ENCODE measurements around the gene PIR.

Gene PIR

DNA sequence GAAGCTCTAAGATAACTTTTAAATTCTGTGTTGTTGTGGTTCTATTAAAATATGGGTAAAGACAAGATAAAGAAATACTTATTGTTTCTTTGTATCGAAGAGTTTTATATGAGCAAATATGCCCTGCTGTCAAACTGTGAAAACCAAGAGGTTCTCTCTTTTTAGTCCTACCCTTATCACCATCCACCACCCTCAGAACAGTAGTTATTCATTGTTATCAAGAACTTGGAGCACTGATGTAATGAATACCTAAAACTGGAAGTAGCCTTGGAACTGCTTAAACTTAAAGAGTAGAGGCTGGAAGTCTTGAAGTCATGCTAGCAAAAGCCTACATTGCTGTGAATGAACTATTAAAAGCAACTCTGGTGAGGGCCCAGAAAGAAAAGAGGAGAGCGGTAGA is 9.2 kb downstream of the PIR start:
- no peak for DNase-seq

DNA sequence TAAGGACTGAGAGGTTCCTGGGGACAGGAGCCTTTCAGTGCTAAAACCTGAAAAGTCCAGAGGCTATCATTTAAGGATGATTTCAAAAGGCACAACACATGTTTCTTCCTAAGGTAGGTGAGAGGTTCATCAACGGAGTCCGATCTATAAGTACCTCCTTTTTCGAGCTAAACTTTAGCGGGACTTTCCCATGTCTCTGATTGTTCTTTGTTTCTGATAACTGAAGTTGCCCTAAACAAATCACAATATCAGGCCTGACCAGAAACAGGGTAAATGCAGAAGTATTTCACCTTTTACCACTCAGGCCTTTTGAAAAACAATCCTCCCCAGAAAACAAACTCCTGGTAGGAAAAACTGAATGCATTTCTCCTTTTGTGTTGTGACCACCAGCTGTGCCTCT is 17.6 kb downstream of the PIR start:
- DNase-seq = no peak

DNA sequence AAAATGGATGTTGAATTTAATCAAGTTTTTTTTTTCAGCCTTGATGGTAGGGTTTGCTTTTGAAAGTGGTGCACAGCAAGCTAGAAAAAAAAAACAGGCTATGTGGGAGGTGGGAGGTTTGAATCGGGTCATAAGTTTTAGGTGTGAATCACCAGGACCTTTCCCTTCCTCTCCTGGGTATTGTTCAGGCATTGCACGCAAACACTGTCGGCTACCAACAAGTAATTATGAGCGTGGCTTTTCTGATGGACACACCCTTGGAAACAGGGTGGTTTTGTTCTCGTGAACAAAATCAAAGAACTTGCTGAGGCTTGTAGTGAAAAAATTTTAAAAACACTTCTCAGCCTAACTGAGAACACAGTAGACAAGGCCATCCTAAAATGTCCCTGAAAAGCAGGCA is 18.1 kb downstream of the PIR start:
- DNase-seq = no peak

DNA sequence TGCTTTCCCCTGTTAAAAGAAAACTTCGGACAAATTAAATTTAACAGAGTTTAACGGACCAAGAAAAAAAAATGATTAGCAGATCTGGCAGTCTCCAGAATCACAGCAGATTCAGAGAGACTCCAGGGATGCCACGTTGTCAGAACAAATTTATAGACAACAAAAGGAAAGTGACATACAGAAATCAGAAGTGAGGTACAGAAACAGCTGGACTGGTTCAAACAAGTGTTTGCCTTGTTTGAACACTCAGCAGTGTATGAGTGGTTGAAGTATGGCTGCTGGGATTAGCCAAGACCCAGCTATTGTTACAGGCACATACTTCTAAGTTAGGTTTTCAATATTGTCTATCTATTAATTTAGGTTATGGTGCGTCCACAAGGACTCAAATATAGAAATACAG is 19.1 kb downstream of the PIR start:
- no peak for DNase-seq

DNA sequence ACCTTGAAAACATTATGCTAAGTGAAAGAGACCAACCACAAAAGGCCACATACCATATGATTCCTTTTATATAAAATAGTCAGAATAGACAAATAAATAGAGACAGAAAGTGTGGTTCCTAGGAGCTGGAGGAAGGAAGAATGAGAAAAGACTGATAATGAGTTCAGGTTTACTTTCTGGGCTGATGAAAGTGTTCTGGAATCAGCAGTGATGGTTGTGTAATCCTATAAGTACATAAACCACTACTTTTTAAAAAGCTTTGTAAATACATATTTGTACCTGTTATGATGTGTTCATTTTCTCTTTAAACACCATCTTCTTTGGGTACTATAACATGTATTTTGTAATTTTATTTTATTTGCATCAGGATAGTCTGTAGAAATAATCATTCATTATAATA is 20.6 kb downstream of the PIR start:
- DNase-seq = no peak

DNA sequence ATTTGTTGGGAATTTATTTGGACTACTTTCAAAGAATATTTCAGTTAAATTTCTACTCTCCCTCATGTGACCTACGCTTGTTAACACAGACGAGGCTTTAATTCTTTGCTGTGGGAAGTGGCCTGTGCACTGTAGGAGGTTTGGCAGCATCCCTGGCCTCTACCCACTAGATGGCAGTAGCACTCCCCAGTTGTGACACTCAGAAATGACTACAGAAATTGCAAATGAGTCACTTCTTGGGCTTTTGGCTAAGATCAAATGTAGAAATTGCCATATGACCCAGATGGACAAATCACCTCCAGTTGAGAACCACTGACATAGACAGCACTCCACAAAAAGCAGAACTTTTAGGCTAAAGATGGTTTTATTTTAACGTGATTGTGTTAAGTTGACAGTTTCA is 22.1 kb downstream of the PIR start:
- DNase-seq = peak; percentile 57

DNA sequence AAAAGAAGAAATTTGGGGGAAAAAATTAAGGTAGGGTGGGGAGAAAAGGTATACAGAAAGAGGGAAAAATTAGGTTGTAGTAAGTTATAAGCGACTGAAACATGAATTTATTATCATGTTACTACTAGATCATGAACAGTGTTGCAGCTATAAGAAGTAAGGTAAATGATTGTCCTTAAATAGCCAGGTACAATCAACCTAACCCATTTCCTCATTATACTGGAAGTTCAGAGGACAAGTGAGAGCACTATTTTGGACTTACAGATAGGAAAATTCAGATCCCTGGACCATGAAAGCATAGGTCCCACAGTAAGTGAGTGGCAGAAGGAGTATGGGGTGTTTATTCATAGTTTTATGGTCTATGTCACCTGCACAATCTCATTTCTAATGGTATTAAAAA is 23.5 kb downstream of the PIR start:
- no peak for DNase-seq

DNA sequence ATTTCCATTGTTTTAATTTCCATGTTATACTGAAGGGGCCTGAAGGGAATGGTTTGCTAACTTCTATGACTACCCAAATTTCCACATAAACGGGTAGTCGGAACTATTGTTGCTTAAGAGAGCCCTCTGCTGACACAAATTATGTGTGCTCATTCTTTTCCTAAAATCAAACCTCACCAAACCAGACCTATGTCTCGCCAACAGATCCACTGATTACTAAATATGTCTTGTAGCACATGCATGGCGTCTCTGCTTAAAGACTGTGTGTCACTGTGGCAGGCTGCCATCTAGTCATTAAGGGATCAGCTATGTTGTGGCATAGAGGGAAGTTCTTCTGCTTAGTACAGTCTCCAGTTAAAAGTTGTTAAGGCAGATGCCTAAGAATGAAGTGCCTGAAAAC is 25.1 kb downstream of the PIR start:
- peak; percentile 65 for DNase-seq

DNA sequence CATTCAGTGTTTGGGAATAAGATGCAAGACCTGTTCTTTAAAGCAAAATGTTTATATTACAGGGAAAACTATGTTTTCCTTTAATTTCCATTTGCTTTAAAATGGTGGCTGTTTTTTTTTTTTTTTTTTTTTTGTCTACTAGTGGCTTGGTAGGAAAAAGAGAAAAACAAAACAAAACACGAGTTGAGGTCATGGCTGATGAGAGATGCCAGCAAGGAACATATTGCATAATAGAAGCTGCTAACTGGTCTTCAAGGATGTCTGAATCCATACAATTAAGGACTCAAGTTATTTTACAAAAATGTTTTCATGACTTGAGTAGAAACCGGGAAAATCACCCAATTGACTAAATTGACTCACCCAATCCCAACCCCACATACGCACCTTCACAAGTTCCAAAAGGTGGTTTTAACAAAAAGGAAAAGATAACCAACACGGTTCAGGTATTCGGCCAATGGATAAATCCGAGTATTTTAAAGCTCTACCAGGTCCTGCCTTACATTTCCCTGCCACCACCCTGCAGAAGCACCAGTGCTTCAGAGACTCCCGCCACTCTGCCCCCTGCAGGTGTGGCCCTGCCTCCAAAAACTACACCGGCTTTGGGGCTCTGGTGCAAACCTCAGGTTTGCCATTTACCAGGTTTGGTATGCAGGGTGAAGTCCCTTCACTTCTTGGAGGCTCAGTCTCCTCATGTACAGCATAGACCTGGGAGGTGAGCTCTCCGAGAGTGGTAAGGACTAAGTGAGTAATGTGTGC is 27.1 kb downstream of the PIR start:
- DNase-seq = no peak

DNA sequence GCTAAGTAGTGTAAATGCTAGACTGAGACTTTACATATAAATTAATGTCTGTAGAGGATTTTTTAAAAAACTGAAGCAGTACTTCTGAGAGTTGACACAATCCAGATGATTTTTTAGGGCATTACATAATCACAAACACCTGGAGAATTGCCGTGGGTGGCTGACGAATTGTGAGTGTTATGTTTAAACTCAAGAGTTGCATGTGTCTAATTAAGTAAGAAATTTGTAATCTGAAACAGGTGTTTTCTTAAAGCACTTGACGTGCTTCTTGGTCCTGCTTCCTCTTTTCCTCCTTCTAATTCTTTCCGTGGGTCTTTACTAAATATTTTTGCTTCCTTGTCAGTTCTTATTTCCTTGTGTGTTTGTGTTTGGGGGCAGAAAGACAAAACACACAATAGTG is 27.8 kb downstream of the PIR start:
- no peak for DNase-seq

DNA sequence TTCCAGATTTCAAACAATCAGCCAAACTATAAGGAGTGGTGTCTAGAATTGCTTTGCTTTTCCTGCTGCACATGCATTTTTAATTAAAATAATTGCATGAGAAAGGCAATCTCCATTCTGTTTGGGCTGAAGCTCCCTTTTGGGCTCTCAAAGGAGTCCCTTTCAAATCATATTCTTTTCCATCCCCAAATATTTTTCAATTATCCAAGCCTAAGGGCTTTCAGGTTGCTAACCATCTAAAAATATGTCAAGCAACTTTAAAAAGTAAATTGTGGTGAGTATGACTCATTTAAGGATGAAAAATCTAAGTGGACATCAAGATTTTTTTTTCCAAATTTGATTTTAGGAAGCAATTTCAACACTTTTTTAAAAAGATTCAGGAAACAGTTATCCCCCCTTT is 28.4 kb downstream of the PIR start:
- no peak for DNase-seq

DNA sequence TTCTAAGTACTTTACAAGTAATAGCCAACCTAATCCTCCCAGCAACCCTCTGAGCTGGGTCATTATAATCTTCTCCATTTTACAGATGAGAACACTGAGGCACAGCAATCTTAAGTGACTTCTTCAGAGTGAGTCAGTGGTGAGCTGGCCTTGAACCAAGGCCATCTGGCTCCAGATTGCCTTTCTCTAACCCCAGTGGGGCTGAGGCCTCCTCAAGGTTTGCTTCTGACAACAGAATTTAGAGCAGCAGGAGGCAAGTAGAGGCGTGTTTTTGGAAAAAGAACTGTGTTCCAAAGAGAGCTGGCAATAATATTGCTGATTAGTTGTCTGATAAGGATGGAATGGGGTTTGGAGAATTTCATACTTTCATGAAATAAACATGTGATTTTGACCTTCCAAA is 41.2 kb downstream of the PIR start:
- no peak for DNase-seq

DNA sequence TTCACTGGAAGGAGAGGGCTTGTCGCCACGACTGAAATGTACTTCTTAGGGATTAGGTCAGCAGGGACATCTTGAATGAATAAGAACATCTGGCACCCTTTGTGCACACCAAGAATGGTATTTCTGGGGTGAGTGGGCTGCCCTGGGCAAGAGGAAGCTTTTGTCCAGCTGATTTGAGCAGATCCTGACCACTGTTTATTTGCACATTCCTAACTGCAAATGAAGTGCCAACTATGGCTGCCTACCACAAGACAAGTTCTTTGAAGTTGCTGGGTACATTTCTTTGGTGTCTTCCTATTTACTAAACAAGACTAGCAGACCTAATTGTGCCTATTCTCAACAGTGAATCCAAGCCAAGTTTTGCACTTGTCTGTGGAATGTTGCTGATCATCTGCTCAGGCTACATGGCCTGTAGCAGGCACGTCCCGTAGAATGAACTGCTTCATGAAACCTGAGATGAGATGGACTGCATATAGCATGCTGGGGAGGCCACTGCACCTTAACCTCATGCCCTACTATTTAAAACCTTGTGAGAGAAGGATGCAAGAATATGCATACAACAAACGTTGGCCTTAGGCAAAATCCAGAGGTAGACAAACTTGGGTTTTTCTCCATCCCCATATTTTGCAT is 45.0 kb downstream of the PIR start:
- peak; percentile 15 for DNase-seq

DNA sequence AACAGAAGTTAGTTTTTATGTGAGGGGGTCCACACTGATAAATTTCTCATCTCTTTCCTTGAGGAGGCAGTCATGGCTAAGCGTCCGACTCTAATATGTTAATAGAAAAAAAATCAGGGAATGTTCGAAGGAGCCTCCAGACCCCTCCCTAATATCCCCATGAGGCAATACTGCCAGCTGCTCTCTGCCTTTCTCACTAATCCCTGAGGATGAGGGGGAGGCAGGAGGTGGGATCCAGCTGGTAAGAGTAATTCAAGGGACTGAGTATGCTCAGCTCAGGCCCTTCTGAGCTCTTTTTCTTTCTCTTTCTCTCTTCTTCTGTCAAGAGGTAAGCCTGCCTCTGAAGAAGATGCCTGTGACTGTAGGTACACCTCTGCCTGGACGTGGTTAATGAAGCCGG is 51.7 kb downstream of the PIR start:
- no peak for DNase-seq

DNA sequence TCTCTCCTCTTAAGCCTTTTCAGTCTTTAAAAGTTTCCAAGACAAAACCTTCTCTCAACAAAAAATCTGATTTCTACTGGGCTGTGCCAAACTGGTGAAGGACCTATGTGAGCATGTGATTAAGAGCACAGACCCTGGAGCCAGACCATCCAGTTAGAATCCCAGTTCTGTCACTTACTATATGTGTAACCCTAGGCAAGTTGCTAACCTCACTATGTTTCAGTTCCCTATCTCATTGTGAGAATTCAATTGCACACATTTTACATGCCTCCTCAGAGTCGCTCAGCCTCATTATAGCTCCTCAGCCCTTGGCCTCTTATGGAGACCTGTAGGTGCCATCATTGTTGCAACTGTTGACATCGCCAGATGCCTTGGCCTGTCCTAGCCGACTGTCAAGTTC is 54.8 kb downstream of the PIR start:
- DNase-seq = no peak

DNA sequence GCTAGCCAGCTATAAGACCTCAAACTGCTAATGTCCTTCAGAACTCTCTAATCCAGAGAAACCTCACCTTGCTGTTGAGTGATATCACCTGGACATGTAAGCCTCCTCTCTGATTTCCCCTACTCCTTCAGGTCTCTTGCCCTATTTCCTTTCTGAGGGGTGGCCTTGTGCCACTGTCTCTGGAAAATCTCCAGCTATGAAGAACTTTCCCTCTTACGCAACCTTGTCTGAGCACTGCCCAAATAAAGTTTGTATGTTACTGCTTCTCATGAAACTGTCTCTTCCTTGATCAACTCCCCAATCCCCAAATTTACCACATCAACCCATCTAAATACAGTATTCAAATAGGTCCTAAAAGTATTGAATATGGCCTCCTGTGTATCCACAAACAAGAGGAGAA is 55.4 kb downstream of the PIR start:
- no peak for DNase-seq

DNA sequence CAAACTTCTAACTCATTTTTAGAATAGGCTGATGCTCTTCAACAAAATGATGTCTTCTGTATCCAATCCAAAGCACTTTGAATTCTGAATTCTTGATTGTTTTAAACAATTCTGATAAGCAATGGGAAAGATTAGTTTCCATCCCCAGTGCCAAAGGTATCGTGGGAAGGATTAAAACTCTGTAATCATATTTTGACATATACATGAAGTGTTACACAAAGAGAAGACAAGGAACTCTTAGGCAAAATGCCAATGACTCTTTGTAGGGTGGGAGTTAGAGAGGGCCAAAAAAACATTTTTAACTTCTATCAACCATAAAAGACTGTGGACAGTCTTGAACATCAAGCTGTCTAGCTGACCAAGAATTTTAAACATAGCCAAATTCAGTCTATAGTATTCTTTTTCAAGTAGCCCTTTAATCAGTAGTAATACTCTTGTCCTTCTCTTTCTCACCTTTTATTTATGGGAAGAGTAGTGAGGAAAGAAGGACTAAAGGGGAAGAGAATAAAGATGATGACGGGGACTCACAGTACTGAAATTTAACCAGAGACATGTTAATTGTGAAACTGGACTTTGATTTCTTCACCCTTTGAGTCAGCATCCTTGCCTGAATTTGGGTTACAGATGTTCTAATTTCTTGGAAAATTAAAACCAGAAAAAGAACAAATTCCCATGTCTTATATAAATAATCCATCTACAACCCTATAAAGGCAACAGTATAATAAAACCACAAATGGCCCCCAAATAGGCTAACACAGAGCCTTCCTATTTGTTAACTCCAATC is 57.1 kb downstream of the PIR start:
- no peak for DNase-seq

DNA sequence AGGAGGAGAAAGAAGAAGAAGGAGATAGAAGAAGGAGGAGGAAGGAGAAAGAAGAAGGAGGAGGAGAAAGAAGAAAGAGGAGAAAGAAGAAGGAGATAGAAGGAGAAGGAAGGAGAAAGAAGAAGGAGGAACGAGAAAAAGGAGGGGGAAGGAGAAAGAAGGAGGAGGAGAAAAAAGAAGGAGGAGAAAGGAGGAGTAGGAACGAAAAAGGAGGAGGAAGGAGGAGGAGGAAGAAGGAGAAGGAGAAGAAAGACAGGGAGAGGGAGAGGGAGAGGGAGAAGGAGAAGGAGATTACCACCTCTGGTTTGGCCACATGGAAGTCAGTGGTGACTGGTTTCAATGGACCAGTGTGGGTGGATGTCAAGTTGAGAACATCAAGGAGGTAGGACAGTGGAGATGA is 58.9 kb downstream of the PIR start:
- DNase-seq = no peak

DNA sequence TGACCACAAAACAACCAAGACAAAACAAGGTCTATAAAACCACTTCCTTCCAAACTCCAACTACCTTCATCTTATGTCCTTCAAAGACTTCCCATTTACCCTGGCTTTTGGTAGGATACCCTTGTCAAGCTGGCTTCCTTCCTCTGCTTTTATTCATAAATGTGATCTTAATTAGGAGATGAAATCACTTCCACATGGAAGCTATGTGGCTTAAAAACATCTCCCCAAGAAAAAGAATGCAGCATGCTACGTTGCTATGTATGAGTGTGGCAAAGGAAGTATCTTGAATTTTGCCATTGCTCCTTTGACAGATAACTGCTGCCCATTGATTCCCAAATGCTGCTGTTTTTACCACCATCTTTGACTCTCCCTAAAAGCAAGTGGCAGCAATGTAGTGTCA is 62.5 kb downstream of the PIR start:
- peak; percentile 37 for DNase-seq

DNA sequence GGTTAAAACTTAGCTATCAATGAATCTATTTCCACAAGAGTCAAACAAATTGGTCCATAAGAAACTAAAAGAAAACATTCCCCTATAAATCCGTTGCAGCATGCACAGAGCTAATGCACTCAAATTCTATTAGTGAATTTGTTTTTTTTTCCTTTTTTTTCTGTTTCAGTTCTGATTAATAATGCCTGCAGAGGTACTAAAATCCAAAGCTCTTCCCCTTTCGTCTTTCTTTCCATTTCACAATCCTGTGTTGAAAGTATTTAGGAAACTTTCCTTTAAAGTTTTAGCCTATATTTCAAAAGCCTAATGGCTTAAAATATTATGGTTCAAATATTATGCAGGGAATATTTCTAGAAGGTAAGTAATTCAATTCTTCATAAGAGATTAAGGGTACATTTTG is 63.1 kb downstream of the PIR start:
- no peak for DNase-seq

DNA sequence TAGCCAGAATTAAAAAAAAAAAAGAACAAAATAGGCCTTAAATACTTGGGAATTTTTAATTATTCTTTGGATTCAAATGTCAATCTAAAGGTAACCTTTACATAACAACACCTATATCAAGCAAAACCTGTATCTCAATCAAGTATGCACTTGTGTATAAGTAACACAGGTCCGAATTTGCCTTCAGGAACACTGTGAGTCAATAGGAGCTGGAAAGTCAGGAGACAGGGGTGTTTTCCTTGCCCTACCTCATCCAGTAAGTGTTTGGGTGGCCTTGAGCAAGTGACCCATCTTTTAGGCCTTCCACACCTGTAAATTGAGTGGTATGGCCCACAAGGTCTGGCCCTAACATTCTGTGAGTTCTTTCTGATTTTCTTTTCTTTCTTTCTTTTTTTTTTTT is 68.1 kb downstream of the PIR start:
- no peak for DNase-seq

DNA sequence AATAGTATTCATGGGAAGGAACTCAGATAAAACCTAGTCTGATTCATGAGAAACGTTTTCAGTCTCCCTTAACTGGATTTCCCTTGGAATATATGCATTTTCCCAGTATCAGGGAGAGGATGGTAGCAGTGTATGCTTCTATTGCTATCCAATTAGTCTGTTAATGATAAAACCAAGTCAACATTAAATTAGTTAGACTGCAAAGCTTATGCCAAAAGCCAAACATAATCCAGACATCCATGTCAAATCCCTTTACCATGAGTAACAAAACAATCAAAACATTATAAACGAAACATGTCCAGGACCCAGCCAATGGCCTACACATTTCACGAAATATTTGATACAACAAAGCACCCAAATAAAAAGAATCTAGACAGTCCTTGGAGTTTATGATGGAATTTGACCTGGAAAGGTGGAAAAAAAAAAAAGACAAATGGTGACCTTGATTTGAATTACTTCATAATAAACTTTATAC is 74.4 kb downstream of the PIR start:
- peak; percentile 7 for DNase-seq

DNA sequence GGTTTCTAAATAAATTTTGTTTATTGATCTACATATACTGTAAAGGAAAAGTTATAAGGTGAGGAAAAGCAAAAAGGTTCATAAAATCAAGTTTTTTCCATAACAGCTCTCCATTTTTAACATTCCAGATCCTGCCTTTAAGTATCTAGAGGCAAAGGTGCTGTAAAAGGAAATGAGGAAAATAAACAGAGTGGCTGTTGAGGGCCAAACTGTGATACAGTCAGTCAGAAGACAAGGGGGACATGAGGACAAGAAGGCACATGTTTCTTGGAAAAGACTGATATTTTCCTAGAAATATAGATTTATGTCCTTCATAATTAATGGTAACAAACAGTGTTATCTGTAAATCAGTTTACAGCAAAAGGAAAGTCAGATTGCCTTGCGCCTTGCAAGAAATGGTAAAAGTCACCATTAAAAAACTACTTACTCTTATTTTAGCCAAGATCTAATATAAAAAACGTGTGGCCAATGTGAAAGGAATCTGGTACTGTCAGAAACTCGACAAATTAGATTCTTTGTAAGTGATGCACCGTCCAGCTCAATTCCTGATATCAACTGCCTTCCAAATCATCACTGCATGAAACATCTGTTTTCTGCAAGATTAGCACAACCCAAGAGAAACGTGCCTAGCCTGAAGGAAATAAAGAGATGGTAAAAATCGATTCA is 75.0 kb downstream of the PIR start:
- peak; percentile 77 for DNase-seq
